K562 (cell line): Measurements from ENCODE around the gene LDB1. TPM values are rescaled to one million over a fixed set of nuclear protein-coding genes. Genes with fewer than 3 reads are reported as not detected.
A peak's percentile ranks its signal among the peaks of the same experiment; 100 is the strongest.

ENCODE experiments used
- ARID2 ChIP-seq: fragments of 450-650 bp; IDR thresholded peaks from 2 replicates; pipeline ENCODE4 v1.6.1; 2017; ENCODE audit warnings: antibody characterized with exemption, mild to moderate bottlenecking
- ATF1 ChIP-seq, 2 experiments: fragments of 450-650 bp in 1 of 2; IDR thresholded peaks; 2 replicates each; pipeline ENCODE4 v1.6.1; 2016; ENCODE audit warnings: missing compliant biosample characterization in 1 of 2, missing genetic modification characterization in 1 of 2
- CTBP1 ChIP-seq: fragments of 450-650 bp; IDR thresholded peaks from 2 replicates; pipeline ENCODE4 v1.6.1; 2016; ENCODE audit warnings: borderline replicate concordance
- EHMT2 ChIP-seq: fragments of 450-650 bp; IDR thresholded peaks from 2 replicates; pipeline ENCODE4 v1.6.1; 2018; ENCODE audit warnings: antibody characterized with exemption
- NFRKB ChIP-seq: fragments of 450-650 bp; IDR thresholded peaks from 2 replicates; pipeline ENCODE4 v1.6.1; 2016; ENCODE audit warnings: low read depth
- PHB2 ChIP-seq: fragments of 450-650 bp; IDR thresholded peaks from 2 replicates; pipeline ENCODE4 v1.6.1; 2017; ENCODE audit warnings: low read depth
- PRMT5 ChIP-seq: sonication (generic); formaldehyde crosslinking; IDR thresholded peaks from 2 replicates; pipeline ENCODE4 v1.5.0; 2020; ENCODE audit warnings: missing genetic modification reagents
- STAT5A ChIP-seq: IDR thresholded peaks from 2 replicates; pipeline ENCODE4 v1.6.1; 2012; ENCODE audit warnings: low read length, inconsistent platforms, borderline replicate concordance
- ZNF175 ChIP-seq: fragments of 200-800 bp; sonication (Bioruptor generic); IDR thresholded peaks from 2 replicates; pipeline ENCODE4 v1.6.1; 2016; ENCODE audit warnings: low read depth, mild to moderate bottlenecking, missing genetic modification characterization, missing compliant biosample characterization
- ZNF197 ChIP-seq: fragments of 200-800 bp; sonication (Bioruptor generic); IDR thresholded peaks from 2 replicates; pipeline ENCODE4 v1.6.1; 2016; ENCODE audit warnings: low read depth, missing genetic modification characterization, missing compliant biosample characterization
- polyA plus RNA-seq, 8 experiments: library from polyadenylated mRNA; depleted of rRNA in 4 of 8; stranded (reverse) in 5 of 8; unstranded in 3 of 8; fragments of >200 nt; fragmentation: Nextera tagmentation in 2 of 8; fragmentation: Illumina TruSeq in 1 of 8; extraction: Ambion mirVana in 2 of 8; extraction: Trizol in 1 of 8; gene quantifications; 2 replicates each; pipeline versions ENCODE4 v1.2.1 to v1.2.3, GENCODE V29; 2011 to 2014; ENCODE audit warnings: inconsistent platforms in 1 of 8, missing spikeins in 1 of 8
- total RNA-seq, 7 experiments: library from RNA; depleted of rRNA in 6 of 7; stranded (reverse); fragments of >200 nt in 6 of 7; fragmentation: Illumina TruSeq in 2 of 7; extraction: Trizol in 2 of 7; gene quantifications; 2 replicates each; pipeline versions ENCODE4 v1.2.1 to v1.2.3, GENCODE V29; 2011 to 2021; ENCODE audit warnings: low replicate concordance in 1 of 7
- TF ChIP-seq, protein P1 (sequence below), 2 experiments: fragments of 450-650 bp in 1 of 2; sonication (generic) in 1 of 2; formaldehyde crosslinking; conservative IDR thresholded peaks; 2 replicates each; pipeline versions ENCODE4 v1.4.0 to v1.8.1; 2020 to 2022; ENCODE audit warnings: mild to moderate bottlenecking in 1 of 2, missing genetic modification reagents in 1 of 2
- TF ChIP-seq, protein P2 (sequence below), 2 experiments: fragments of 450-650 bp; IDR thresholded peaks; 2 replicates each; pipeline ENCODE4 v1.6.1; 2016; ENCODE audit warnings: mild to moderate bottlenecking in 2 of 2, borderline replicate concordance in 1 of 2, low read depth in 1 of 2, moderate library complexity in 1 of 2
- TF ChIP-seq, protein P3 (sequence below), 2 experiments: IDR thresholded peaks; 2 replicates each; pipeline ENCODE4 v1.6.1; 2011; ENCODE audit warnings: borderline replicate concordance in 1 of 2, control low read depth in 1 of 2, low read depth in 1 of 2, low read length in 1 of 2, mild to moderate bottlenecking in 1 of 2, mixed read lengths in 1 of 2, moderate library complexity in 1 of 2; ENCODE audit not compliant: insufficient read depth in 1 of 2, insufficient read length in 1 of 2, poor library complexity in 1 of 2, severe bottlenecking in 1 of 2; ENCODE audit errors: extremely low read depth in 1 of 2
- TF ChIP-seq, protein P4 (sequence below): fragments of 450-650 bp; formaldehyde crosslinking; IDR thresholded peaks from 2 replicates; pipeline ENCODE4 v1.4.0; 2022; ENCODE audit warnings: missing genetic modification characterization

Gene LDB1
- total and polyA plus RNA-seq, 9 of the 15 experiments (the other 6 are each of a cell fraction or from before 2014, with no cell fraction given) = 1.9 to 137 (median 105) TPM

DNA sequence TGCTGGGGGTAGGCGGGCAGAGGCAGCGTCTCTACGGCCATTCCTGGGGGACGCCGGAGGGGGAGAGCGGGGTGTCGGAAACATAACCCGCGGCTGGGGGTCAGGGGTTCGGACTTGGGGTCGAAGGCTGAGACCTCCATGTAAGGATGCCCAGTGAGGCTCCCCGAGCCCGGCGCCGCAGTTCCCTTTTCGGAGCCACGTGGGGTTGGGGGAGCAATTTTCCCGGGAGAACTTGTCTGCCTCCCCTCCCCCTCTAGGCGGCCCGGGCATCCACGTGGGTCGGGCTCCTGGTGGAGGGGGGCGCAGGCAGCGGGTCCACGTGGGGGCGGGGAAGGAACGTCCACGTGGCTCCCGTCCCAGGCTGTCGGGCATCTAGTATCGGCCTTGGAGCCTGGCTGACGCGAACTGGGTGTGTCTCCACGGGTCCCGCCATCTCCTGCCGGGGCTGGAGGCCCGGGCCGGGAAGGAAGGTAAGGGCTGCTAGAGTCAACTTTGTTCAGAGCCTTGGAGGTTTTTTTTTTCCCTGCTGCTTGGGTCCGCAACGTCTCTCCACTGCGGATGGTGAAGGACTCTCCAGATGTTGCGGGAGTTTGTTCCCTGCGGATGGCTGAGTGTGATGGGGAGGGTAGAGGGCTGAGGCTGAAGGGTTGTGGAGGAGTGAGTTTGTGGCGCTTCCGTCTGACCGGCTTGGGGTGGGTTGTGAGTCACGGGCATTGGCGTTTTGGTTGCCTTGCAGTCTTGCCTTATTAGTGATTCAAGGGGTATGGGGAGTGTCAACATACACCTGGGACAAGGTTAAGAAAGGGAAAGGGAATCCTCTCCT, 13.4 kb upstream of the LDB1 start (continued):
- TF ChIP-seq ZNF197 (CRISPR knock-in tag) = no peak
- TF ChIP-seq, protein P1, sequence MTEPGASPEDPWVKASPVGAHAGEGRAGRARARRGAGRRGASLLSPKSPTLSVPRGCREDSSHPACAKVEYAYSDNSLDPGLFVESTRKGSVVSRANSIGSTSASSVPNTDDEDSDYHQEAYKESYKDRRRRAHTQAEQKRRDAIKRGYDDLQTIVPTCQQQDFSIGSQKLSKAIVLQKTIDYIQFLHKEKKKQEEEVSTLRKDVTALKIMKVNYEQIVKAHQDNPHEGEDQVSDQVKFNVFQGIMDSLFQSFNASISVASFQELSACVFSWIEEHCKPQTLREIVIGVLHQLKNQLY (CRISPR knock-in tag; conservative IDR thresholded peaks at IDR 0.05) = no peak
- no peak for TF ChIP-seq EHMT2
- TF ChIP-seq NFRKB = 0 out of 2 replicates have a peak, but pooled peaks have one; percentile 4
- TF ChIP-seq CTBP1 = no peak; the same call in 1 of the 2 replicates
- TF ChIP-seq ARID2 = 0 out of 2 replicates have a peak, but pooled peaks have one; percentile 28
- TF ChIP-seq ZNF175 (CRISPR knock-in tag) = no peak
- TF ChIP-seq, protein P2, sequence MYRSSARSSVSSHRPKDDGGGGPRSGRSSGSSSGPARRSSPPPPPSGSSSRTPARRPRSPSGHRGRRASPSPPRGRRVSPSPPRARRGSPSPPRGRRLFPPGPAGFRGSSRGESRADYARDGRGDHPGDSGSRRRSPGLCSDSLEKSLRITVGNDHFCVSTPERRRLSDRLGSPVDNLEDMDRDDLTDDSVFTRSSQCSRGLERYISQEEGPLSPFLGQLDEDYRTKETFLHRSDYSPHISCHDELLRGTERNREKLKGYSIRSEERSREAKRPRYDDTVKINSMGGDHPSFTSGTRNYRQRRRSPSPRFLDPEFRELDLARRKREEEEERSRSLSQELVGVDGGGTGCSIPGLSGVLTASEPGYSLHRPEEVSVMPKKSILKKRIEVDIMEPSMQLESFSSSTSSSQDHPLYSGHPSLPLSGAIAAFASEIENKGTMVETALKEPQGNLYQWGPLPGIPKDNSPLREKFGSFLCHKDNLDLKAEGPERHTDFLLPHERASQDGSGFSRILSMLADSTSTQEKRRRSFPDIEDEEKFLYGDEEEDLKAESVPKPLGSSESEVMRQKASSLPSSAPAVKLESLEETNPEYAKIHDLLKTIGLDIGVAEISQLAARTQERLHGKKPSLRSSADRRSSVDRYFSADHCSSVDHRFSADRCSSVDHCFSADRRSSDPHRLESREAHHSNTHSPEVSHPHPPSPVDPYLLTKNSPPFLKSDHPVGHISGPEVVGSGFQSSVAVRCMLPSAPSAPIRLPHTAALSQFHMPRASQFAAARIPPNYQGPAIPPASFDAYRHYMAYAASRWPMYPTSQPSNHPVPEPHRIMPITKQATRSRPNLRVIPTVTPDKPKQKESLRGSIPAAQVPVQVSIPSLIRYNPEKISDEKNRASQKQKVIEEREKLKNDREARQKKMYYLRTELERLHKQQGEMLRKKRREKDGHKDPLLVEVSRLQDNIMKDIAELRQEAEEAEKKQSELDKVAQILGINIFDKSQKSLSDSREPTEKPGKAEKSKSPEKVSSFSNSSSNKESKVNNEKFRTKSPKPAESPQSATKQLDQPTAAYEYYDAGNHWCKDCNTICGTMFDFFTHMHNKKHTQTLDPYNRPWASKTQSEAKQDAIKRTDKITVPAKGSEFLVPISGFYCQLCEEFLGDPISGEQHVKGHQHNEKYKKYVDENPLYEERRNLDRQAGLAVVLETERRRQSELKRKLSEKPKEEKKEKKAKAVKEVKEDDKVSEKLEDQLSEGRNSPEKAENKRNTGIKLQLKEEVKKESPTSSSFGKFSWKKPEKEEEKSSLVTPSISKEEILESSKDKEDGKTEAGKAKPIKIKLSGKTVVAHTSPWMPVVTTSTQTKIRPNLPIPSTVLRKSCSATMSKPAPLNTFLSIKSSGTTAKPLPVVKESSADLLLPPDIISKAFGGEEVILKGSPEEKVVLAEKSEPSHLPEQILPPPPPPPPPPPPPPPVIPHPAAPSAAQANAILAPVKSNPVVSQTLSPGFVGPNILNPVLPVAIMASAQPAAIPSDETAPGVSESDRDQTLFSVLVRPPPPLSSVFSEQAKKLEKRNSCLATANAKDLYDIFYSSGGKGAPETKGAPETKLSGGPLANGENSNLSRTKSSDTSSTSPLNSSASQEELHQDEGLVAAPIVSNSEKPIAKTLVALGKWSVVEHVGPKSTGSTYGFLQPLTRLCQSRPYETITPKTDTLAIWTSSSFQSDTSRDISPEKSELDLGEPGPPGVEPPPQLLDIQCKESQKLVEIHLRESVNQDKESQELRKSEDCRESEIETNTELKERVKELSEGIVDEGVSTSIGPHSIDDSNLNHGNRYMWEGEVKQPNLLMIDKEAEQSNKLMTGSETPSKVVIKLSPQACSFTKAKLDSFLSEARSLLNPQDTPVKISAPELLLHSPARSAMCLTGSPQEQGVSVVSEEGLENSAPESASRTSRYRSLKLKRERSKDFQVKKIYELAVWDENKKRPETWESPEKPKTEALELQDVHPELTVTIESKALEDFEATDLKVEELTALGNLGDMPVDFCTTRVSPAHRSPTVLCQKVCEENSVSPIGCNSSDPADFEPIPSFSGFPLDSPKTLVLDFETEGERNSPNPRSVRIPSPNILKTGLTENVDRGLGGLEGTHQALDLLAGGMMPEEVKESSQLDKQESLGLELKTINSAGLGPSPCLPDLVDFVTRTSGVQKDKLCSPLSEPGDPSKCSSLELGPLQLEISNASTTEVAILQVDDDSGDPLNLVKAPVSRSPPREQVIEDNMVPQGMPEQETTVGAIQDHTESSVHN (IDR thresholded peaks at IDR 0.05; ENCODE audit: borderline replicate concordance in 1 of 2, low read depth in 1 of 2) = no peak
- TF ChIP-seq PRMT5 (CRISPR knock-in tag) = no peak
- TF ChIP-seq STAT5A = no peak
- TF ChIP-seq PHB2 = no peak
- TF ChIP-seq, protein P3, sequence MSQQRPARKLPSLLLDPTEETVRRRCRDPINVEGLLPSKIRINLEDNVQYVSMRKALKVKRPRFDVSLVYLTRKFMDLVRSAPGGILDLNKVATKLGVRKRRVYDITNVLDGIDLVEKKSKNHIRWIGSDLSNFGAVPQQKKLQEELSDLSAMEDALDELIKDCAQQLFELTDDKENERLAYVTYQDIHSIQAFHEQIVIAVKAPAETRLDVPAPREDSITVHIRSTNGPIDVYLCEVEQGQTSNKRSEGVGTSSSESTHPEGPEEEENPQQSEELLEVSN (IDR thresholded peaks at IDR 0.05; ENCODE audit: borderline replicate concordance in 1 of 2, extremely low read depth in 1 of 2, insufficient read depth in 1 of 2, insufficient read length in 1 of 2, low read depth in 1 of 2, low read length in 1 of 2, poor library complexity in 1 of 2, severe bottlenecking in 1 of 2) = peak in 1 of 2 experiments; percentile 30
- no peak for TF ChIP-seq ATF1 (CRISPR knock-in tag; IDR thresholded peaks at IDR 0.05)
- no peak for TF ChIP-seq ATF1 (tag; IDR thresholded peaks at IDR 0.05)
- TF ChIP-seq, protein P4, sequence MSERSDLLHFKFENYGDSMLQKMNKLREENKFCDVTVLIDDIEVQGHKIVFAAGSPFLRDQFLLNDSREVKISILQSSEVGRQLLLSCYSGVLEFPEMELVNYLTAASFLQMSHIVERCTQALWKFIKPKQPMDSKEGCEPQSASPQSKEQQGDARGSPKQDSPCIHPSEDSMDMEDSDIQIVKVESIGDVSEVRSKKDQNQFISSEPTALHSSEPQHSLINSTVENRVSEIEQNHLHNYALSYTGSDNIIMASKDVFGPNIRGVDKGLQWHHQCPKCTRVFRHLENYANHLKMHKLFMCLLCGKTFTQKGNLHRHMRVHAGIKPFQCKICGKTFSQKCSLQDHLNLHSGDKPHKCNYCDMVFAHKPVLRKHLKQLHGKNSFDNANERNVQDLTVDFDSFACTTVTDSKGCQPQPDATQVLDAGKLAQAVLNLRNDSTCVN (CRISPR knock-in tag) = no peak
